Renal cortical epithelial cell (primary cell): ENCODE results near the gene OPCML. TPM values are rescaled to one million over a fixed set of nuclear protein-coding genes. Genes with fewer than 3 reads are reported as not detected.

Experiments
- DNase-seq: peaks from one replicate; pipeline ENCODE4 v3.0.0-alpha.2; 2011; ENCODE audit warnings: low read depth
- total RNA-seq: library from RNA; depleted of rRNA; stranded (reverse); fragments of >200 nt; gene quantifications from 2 replicates; pipeline ENCODE4 v1.2.3, GENCODE V29; 2014

The OPCML gene
- total RNA-seq, 1 donor from 2014 or later = not detected

DNA sequence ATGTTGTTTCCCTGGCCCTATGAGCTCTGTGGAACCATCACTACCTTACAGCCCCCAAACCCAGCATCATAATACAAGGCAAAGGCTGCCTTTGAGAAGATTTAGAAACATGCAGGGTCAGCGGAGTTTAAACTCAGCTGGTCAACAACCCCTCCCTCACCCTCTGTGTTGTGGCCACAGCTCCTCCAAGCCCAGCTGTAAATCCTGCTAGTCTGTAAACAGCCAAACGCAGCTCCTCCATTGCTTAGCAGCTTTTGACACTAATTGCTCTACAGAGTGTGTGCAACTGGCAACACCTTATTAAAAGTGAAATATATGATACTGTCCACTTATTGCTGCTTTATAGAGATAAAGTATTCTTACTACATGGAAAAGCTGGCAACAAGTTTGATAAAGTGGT is 29.1 kb downstream of the OPCML start:
- DNase-seq = no peak

- no peak for DNase-seq
Observed at GRCh38 chr11:133501643-133502539, 30.4 kb downstream of the OPCML start.

DNA sequence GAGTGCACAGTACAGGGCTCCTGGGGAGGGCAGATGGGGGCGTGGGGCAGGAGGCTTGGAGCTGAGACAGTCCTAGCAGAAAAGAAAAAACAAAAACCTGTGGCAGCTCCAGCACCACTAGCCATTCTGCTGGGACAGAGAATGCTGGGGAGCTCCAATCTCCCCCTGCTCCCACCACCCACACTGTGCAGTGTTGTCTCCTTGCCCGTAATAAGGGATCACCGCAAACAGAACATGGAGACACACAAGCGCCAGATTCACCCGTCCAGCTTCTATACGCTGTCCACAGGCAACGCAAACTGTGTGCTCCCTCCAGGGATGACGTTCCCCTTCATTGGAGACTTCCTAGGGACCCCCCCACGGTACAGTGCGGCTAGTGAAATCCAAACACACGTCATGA is 31.4 kb downstream of the OPCML start:
- DNase-seq = no peak

DNA sequence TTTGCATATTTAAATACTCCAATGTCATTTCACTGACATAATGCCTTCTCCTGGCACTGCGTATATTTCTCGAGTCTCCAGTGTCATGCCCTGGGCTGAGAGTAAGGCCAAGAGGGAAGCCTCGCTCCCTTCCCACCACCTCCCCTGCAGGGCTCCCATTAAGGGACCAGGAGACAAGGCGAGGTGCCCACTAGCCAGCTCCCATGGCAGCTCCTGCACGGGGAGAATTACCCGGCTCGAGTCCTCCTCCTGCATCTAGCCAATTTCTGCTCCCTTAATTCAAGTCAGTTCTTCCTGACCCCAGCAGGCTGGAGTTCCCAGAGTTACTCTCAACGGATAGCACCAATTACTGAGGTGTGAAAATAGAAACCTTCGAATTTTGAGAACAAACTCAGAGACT is 31.9 kb downstream of the OPCML start:
- DNase-seq = no peak

DNA sequence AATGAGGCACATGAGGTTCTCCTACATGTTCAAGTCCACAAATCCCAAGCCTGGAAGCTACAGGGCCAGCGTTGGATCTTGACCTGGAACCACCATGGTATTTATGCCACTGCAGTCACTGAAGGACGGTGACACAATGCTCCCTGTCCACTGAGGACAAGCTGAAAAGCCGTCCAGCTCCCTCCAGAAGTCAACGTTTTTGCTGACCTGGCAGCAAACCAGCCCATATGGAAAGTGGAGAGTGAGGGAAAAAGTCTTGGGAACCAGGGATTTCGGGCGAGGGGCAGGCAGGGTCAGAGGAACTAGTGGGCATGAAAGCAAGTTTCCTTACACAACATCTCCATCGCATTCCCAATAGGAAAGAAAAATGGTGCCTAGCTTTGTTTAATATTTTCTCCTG is 33.3 kb downstream of the OPCML start:
- no peak for DNase-seq

DNA sequence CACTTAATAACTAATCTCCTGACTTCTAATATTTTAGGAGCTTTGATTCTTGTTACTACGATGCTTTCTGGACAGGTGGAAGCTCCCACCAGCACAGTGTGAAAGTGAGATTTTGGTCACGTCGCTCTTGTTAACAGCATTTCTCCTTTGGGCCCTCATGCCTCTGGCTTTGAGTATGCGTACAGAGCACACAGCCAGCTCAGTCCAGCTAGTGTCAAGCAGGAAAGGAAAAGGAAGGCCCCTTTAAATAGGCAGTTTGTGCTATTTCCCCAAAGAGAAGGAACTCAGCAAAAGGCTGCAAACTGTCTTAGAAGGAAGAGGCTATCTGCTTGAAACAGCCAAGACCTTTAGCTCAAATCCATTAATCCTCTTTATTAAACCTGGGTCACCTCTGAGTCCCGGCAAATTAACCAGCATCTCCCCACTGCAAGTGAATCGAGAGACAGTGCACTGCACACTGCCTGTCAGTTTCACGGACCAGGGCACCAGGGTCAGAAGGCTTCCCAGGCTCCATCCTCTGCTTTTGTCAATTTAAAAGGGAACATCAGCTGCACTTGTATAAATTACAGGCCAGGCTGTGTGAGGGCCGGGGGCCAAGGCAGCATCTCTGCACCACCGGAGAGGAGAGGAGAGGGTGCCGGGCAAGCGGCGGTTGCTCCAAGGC is 34.7 kb downstream of the OPCML start:
- no peak for DNase-seq

DNA sequence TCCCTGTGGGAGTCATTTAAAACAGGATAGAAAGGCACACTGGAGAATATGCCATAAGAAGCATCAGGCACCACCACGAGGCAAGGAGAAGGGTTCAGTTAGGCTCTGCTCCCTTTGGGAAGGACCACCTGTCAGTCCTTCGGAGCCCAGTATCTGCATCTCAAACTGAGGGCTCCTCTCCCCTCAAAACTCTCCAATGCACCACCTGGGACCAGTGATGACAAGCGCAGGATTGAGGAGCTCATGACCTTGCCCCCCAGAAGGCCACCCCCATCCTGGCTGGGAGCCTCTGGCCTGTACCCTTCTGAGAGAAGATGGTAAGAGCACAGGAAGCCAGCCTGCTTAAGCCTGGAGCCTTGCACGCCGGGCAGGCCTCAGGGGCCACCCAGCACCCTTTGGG is 39.4 kb downstream of the OPCML start:
- no peak for DNase-seq

DNA sequence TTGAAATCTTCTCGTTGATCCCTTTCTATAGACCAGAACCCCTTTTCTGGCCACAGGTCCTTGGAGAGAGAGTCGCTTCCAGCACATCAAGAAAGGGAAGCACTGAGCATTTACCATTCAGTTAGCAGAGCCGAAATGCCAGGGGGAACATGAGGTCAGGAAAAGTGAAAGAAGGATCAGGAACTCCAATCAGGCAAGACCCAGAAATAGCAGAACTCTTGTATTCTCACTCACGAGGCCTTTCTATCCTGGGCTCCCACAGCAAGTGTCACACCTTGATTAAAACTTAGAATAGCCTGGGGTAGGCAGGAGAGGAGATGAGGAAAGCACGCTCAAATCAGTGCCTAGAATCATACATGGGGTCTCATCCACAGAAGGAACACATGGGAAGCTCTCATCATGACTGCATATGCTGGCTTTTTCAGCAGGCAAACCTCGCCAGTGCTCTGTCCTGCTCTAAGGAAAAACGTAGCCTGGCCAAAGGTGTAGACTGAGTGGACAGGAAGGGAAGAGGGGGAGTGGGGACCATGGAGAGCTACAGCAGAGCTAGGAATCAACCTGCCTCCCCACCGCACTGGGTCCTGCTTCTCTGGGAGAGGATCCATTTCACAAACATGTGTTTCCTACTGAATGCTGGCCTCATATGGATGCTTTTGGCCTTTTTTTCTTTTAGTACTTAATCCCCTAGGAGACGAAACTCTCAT is 40.5 kb downstream of the OPCML start:
- DNase-seq = no peak

GRCh38 chr11:133480722-133481121 is 51.6 kb downstream of the OPCML start:
- DNase-seq = no peak

GRCh38 chr11:133479209-133479608 is 53.1 kb downstream of the OPCML start:
- DNase-seq = no peak

GRCh38 chr11:133477251-133477625 is 55.1 kb downstream of the OPCML start:
- no peak for DNase-seq

DNA sequence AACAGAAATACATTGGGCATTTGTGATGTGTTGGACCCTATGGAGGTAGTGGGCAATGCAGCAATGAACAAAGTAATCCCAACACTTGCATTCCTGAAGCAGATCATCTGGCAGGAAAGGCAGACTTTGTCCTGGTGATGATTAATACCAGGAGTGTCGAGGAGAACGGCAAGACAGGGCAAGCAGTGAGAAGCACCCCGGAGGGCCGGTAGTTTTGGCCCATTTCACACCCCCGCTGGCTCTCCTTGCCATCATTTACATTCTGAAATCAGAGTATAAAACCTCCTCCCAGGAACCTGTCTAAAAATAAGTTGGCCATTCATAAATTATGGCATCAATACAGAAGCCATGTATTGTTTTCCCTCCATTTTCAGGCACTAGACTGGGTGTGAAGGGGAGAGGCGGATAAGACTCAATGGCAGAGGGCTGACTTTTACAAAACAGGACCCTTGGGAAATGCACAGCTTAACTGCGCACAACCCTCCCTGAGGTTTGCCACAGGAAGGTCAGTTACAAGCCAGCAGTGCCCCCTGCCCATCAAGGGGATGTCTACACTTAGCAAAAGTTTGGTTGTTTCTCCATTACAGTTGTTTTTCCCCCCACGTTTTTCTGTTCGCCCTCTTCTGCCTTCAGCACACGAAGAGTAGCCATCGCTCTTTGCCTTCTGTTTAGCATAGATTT is 55.6 kb downstream of the OPCML start:
- no peak for DNase-seq

- DNase-seq = no peak
Observed at GRCh38 chr11:133474461-133474860, 57.8 kb downstream of the OPCML start.

- no peak for DNase-seq
Observed at GRCh38 chr11:133467686-133468085, 64.6 kb downstream of the OPCML start.

GRCh38 chr11:133443206-133443747 is 89.0 kb downstream of the OPCML start:
- DNase-seq = no peak

GRCh38 chr11:133441964-133442660 is 90.2 kb downstream of the OPCML start:
- no peak for DNase-seq

- no peak for DNase-seq
Observed at GRCh38 chr11:133425992-133426391, 106.3 kb downstream of the OPCML start.

- no peak for DNase-seq
Observed at GRCh38 chr11:133425245-133425644, 107.1 kb downstream of the OPCML start.

DNA sequence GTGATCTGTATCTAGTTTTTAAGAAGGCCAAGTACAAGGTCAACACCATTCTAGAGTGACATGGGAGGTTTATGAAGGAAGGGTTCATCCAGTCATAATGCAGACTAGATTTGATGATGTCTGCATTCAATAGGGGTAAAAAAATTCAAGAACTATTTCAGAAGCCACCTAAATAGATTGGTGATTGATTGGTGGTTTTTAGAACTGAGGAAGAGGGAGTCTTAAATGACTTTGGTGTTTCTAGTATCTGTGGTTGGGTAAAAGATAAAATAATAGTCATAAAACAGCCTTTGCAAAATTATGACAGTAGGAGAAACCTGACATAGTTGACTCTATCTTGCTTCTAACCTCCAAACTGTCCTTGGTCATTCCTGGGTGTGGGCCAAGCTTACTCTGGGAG is 114.1 kb downstream of the OPCML start:
- no peak for DNase-seq

DNA sequence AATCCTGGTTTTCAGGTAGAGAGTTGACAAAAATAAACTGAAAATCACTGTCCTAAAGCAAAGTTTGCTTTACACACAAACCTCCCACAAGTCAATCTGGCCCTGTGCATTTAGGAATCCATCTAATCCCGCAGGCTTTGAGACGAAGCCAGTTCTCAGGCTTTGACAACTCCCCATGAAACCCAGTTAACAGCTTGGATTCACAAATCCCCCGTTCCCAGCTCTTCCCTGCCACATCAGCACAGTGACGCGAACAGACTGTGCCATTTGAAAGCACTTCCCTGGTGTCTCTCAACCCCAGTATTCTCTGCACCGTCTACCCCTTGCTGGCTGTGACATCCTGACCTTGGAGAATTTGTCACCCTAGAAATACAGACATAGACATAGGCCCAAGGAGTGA is 117.8 kb downstream of the OPCML start:
- no peak for DNase-seq

- no peak for DNase-seq
Observed at GRCh38 chr11:133413703-133414102, 118.6 kb downstream of the OPCML start.
